Activated B cell treated with CpG ODN at 0.5 μM for 24 hours (primary cell): Measurements from ENCODE around the gene C6orf52. TPM values are rescaled to one million over a fixed set of nuclear protein-coding genes. Genes with fewer than 3 reads are reported as not detected.

ENCODE experiments used
- ATAC-seq: fragments of 200-7000 bp; cut with Tn5 transposase; one replicate; pipeline ENCODE4 v1.10.0; 2021; ENCODE audit warnings: low read depth, mild to moderate bottlenecking, moderate library complexity
- CTCF ChIA-PET: fragments of 350-600 bp; sonication (Branson Sonifier 250); formaldehyde crosslinking; loops from one replicate; lab custom pipeline; 2021; ENCODE audit warnings: antibody characterized with exemption; lab: Charles Lee
- POLR2A ChIA-PET: fragments of 350-600 bp; sonication (Branson Sonifier 250); formaldehyde crosslinking; loops from one replicate; lab custom pipeline; 2021; ENCODE audit warnings: antibody characterized with exemption; lab: Charles Lee
- DNase-seq: peaks from one replicate; pipeline ENCODE4 v3.0.0; 2022
- H3K27ac Mint-ChIP-seq: one replicate; pipeline ENCODE4 v1.8.0; 2020; ENCODE audit warnings: mixed read lengths
- H3K27me3 Mint-ChIP-seq: one replicate; pipeline ENCODE4 v1.8.0; 2021; ENCODE audit warnings: mixed read lengths
- H3K36me3 Mint-ChIP-seq: one replicate; pipeline ENCODE4 v1.8.0; 2021; ENCODE audit warnings: low read depth, mixed read lengths
- H3K4me1 Mint-ChIP-seq: one replicate; pipeline ENCODE4 v1.8.0; 2021; ENCODE audit warnings: mixed read lengths
- H3K4me3 Mint-ChIP-seq: one replicate; pipeline ENCODE4 v1.8.0; 2020; ENCODE audit warnings: mild to moderate bottlenecking, mixed read lengths
- H3K9me3 Mint-ChIP-seq: one replicate; pipeline ENCODE4 v1.8.0; 2020; ENCODE audit warnings: mixed read lengths
- CTCF ChIP-seq: fragments of 200-600 bp; IDR thresholded peaks from one replicate; pipeline ENCODE4 v1.8.0; 2022; ENCODE audit warnings: antibody characterized with exemption, mild to moderate bottlenecking
- intact Hi-C: fragments of 100-400 bp; cut with micrococcal nuclease; formaldehyde crosslinking; loops from one replicate; pipeline ENCODE4 v1.15.1; 2024
- total RNA-seq: library from RNA; stranded (reverse); gene quantifications from 2 replicates; pipeline ENCODE4 v1.2.3, GENCODE V29; 2022

Gene C6orf52
- total RNA-seq, 1 donor from 2014 or later, result 1.0 TPM

DNA sequence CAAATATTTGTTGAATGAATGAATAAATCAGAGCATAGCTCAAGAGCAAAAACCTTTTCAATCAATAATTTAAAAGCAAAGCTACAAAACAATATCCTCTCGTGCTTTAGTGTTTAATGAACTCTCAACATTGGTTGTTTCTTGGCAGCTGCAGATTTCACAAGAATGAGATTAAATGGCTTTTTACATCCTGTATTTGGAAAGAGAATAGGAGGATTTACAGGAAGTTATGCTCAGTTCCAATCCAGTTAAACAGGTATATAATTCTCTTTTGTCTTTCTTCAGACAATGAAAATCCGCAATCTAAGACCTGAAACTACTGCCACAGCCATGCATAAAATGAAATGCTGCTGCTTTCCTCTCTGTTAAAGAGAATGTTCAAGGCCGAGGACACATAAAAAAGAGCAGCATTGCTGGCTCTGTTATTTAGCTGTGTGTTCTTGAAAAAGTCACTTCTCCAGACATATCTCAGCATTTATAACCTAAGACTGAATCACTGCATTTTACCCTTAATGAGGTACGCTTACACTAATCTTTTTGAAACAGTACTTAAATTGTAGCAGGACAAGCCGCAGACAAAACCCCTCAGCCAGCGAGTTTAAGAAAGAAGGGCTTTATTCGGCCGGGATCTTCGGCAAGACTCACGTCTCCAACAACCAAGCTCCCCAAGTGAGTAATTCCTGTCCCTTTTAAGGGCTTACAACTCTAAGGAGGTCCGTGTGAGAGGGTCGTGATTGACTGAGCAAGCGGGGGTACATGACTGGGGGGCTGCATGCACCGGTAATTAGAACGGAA, 3.6 kb downstream of the C6orf52 start:
- ChIA-PET CTCF (interaction anchor here (0.9 to 1.3 kb wide), 2 partner anchors 110 to 180 kb away, joined by 3 read pairs; no protein-coding TSS in a partner anchor), POLR2A (interaction anchor here (1.8 kb wide), 1 partner anchor 180 kb away, joined by 3 read pairs; no protein-coding TSS in a partner anchor)
- intact Hi-C loops, result no loop called here
- Mint-ChIP-seq H3K4me3 (no peak overlapping the region), H3K27me3 (peaks cover 5% of the 10 kb centered on the region), H3K9me3 (no peaks in the 10 kb centered on the region), H3K4me1 (peaks cover 21% of the 10 kb centered on the region), H3K27ac (no peak overlapping the region), H3K36me3 (peaks cover 15% of the 10 kb centered on the region)
- no peak for TF ChIP-seq CTCF
- ATAC-seq, result no peak
- no peak for DNase-seq

DNA sequence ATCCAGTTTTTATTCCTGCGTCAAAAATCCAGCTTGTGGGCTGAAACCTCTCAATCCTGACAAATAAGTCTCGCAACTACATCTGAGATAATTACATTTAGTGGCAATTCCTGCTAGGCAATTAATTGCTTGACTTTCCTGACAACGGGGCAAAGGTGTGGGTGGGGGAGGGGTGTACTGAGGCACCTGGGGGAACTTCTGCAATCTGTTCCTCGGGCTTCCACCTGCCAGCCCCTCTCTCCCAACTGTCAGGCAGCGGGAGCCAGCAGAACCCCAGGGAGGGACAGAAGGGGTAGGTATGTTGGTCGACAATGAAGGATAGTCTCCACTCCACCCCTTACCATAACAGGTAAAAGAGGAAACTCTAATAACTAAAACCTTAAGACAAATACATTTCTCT, 6.8 kb downstream of the C6orf52 start:
- no peak for TF ChIP-seq CTCF
- CTCF ChIA-PET, result no interaction called here
- Mint-ChIP-seq H3K9me3 (no peaks in the 10 kb centered on the region), H3K4me3 (no peak overlapping the region), H3K36me3 (peaks cover under 1% of the 10 kb centered on the region), H3K27ac (no peak overlapping the region), H3K27me3 (peaks cover 9% of the 10 kb centered on the region), H3K4me1 (peaks cover 4% of the 10 kb centered on the region)
- ATAC-seq, result no peak
- intact Hi-C loops, result no loop called here
- DNase-seq, result no peak
- POLR2A ChIA-PET, result no interaction called here

DNA sequence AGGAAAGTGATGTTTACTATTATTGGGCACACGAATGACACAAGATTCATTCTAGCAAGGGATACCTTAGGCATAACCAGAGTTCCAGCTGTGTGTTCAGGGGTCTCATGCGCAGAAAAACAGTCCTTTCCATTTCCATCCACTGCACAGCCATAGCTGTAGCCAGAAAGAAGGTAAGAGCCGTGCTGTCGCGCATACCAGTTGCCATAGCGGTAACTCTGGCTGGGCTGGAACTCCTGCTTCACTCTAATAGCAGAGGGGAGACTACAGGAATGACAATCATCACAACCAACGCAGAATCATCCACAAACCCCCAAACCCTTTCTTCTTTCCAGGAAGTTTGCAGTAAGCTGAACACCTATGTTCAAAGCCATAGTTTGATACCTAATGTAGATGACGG, 7.5 kb downstream of the C6orf52 start:
- POLR2A ChIA-PET, result no interaction called here
- H3K4me3 Mint-ChIP-seq, result no peak overlapping the region
- no peak for TF ChIP-seq CTCF
- ATAC-seq (no peak), DNase-seq (no peak)
- H3K27me3 Mint-ChIP-seq, result peaks cover 9% of the 10 kb centered on the region
- CTCF ChIA-PET, result no interaction called here
- H3K36me3 Mint-ChIP-seq, result no peaks in the 10 kb centered on the region
- intact Hi-C loops, result no loop called here
- H3K4me1 Mint-ChIP-seq, result peaks cover 4% of the 10 kb centered on the region
- no peak overlapping the region for H3K27ac Mint-ChIP-seq
- H3K9me3 Mint-ChIP-seq, result no peaks in the 10 kb centered on the region

DNA sequence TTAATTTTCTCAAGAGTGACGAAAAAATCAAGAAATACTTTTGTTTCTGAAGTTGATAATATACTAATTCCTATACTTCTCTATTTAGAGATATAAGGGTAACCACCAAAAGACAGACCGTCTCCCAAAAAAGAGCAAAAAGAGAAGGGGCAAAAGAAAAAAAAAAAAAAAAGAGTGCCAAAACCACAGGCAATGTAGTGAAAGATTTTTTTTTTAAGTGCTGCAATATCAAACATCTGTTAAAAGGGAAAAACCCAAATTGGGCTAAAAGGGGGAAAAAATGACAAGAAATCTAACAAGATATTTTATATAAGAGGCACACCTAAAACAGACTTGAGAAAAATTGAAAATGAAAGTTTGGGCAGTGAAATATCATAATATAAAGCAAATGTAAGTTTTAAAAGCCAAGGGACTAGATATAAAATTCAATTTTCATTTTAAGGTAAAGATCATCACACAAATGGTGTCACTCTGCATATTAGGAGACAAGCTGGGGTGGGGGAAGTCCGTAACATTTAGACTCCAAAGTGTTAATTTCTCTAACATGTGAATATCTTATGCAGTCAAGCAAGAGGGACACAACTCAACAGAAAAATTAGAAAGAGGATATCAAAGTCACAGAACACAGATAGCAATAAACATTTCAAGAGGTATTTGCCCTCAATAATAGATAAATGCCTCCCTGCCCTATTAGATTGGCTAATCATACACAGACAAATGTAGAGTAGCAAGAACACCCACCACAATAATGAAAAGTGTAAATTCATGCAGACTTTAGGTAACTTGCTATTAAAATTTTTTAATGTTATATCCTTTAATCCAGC, 9.1 kb downstream of the C6orf52 start:
- Mint-ChIP-seq H3K27me3 (peaks cover 9% of the 10 kb centered on the region), H3K4me1 (peaks cover 4% of the 10 kb centered on the region), H3K4me3 (no peak overlapping the region), H3K9me3 (no peaks in the 10 kb centered on the region), H3K36me3 (no peaks in the 10 kb centered on the region), H3K27ac (no peak overlapping the region)
- ATAC-seq (no peak), DNase-seq (no peak)
- CTCF ChIA-PET, result no interaction called here
- intact Hi-C loops, result no loop called here
- TF ChIP-seq CTCF, result no peak
- POLR2A ChIA-PET, result no interaction called here

- CTCF ChIA-PET, result no interaction called here
- Mint-ChIP-seq H3K4me1 (peaks cover 4% of the 10 kb centered on the region), H3K27ac (no peak overlapping the region), H3K4me3 (no peak overlapping the region), H3K9me3 (no peaks in the 10 kb centered on the region), H3K36me3 (no peaks in the 10 kb centered on the region), H3K27me3 (peaks cover 9% of the 10 kb centered on the region)
- intact Hi-C loops, result no loop called here
- ATAC-seq (no peak), DNase-seq (no peak)
- POLR2A ChIA-PET, result no interaction called here
- no peak for TF ChIP-seq CTCF
Observed at GRCh38 chr6:10684618-10685017, 9.8 kb downstream of the C6orf52 start.
